Hepatocyte (in vitro differentiated cells): ENCODE measurements around the gene UNC5A. TPM values are rescaled to one million over a fixed set of nuclear protein-coding genes. Genes with fewer than 3 reads are reported as not detected.

ENCODE experiments used
- DNase-seq: peaks from one replicate; pipeline ENCODE4 v3.0.0-alpha.2; 2016; ENCODE audit warnings: low spot score
- H2AFZ ChIP-seq: fragments of 200-600 bp; sonication (generic); 2 replicates; pipeline ENCODE4 v1.6.0; 2016; ENCODE audit warnings: antibody characterized with exemption, mild to moderate bottlenecking
- H3K27ac ChIP-seq: fragments of 200-600 bp; sonication (generic); 2 replicates; pipeline ENCODE4 v1.5.1; 2016; ENCODE audit warnings: mild to moderate bottlenecking
- H3K27me3 ChIP-seq: fragments of 200-600 bp; sonication (generic); 2 replicates; pipeline ENCODE4 v1.6.1; 2016
- H3K36me3 ChIP-seq: fragments of 200-600 bp; sonication (generic); replicated peaks from 2 replicates; pipeline ENCODE4 v1.5.1; 2016; ENCODE audit warnings: low read depth; ENCODE audit not compliant: insufficient read depth
- H3K4me1 ChIP-seq: fragments of 200-600 bp; sonication (generic); 2 replicates; pipeline ENCODE4 v1.5.1; 2016; ENCODE audit warnings: mild to moderate bottlenecking, moderate library complexity; ENCODE audit not compliant: insufficient read depth
- H3K4me2 ChIP-seq: fragments of 200-600 bp; sonication (generic); 2 replicates; pipeline ENCODE4 v1.6.0; 2016
- H3K4me3 ChIP-seq: fragments of 200-600 bp; sonication (generic); 2 replicates; pipeline ENCODE4 v1.5.1; 2016; ENCODE audit warnings: mild to moderate bottlenecking
- H3K79me2 ChIP-seq: fragments of 200-600 bp; sonication (generic); 2 replicates; pipeline ENCODE4 v1.6.0; 2017; ENCODE audit warnings: mild to moderate bottlenecking
- H3K9me2 ChIP-seq: fragments of 200-600 bp; sonication (generic); replicated peaks from 2 replicates; pipeline ENCODE4 v1.6.0; 2017; ENCODE audit warnings: mild to moderate bottlenecking; ENCODE audit not compliant: insufficient read depth
- H3K9me3 ChIP-seq: fragments of 200-600 bp; sonication (generic); 2 replicates; pipeline ENCODE4 v1.5.1; 2016; ENCODE audit warnings: low read depth, mild to moderate bottlenecking
- H4K20me1 ChIP-seq: fragments of 200-600 bp; sonication (generic); 2 replicates; pipeline ENCODE4 v1.6.0; 2016; ENCODE audit warnings: mild to moderate bottlenecking; ENCODE audit not compliant: insufficient read depth, poor library complexity, severe bottlenecking
- CTCF ChIP-seq: fragments of 200-600 bp; sonication (generic); IDR thresholded peaks from 2 replicates; pipeline ENCODE4 v1.5.1; 2016; ENCODE audit warnings: antibody characterized with exemption, mild to moderate bottlenecking; ENCODE audit not compliant: poor library complexity
- EZH2 ChIP-seq: fragments of 200-600 bp; sonication (generic); IDR thresholded peaks from 2 replicates; pipeline ENCODE4 v1.6.1; 2016; ENCODE audit warnings: antibody characterized with exemption, mild to moderate bottlenecking, borderline replicate concordance
- EZH2phosphoT487 ChIP-seq: fragments of 200-600 bp; sonication (generic); IDR thresholded peaks from one replicate; pipeline ENCODE4 v1.6.1; 2018; ENCODE audit warnings: antibody characterized with exemption, mild to moderate bottlenecking, low read depth, moderate library complexity; ENCODE audit not compliant: unreplicated experiment, severe bottlenecking
- WGBS: methylation state at CpG from one replicate; pipeline ENCODE4 v1.1.6; 2016; ENCODE audit warnings: low lambda C conversion rate; ENCODE audit errors: missing lambda C conversion rate; 5-methylcytosine and 5-hydroxymethylcytosine counted together
- polyA plus RNA-seq: library from polyadenylated mRNA; unstranded; fragments of >200 nt; fragmentation: Nextera tagmentation; extraction: Ambion mirVana; gene quantifications from 2 replicates; pipeline ENCODE4 v1.2.1, GENCODE V29; 2016
- total RNA-seq: library from RNA; depleted of rRNA; stranded (reverse); fragments of >200 nt; gene quantifications from 2 replicates; pipeline ENCODE4 v1.2.3, GENCODE V29; 2014

Gene UNC5A
- total and polyA plus RNA-seq, 2 experiments from 2014 or later = 0.10 to 1.1 TPM

DNA sequence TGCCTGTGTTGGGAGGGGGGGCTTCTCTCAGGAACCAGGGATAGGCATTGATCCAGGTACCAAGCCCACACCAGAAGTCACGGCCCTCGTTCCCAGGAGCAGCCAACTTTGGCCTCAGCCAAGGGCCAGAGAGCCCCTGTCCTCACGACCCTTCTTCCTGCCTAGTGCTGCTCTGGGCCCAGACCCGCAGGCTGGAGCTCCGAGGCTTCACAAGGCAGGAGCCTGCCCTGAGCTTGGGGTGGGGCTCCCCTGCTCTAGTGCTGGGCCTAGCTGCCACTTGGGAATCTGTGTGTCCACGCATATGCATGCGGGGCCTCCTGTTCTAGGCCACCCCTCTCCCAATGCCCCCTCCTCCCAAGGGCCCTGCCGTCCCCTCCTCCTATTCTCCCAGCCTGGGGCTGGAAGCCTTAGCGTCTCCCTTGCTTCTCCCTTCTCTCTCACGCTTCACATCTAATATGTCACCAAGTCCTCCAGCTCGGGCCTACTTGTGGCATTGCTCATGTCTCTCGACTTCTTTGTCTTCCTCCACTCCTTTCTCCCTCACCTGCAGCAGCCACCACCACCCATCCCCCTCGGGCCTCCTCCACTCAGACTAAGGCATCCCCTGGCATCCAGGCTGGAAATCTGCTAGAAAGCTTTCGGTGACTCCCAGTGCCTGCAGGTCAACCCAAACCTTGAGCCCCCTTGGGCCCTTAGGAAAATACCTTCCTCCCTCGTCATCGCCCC is 3.4 kb downstream of the UNC5A start:
- no peak overlapping the region for H3K4me3 ChIP-seq
- H3K4me1 ChIP-seq = peaks cover 16% of the 10 kb centered on the region
- H2AFZ ChIP-seq = no peak overlapping the region
- DNase-seq = no peak
- no peaks in the 10 kb centered on the region for H3K36me3 ChIP-seq
- TF ChIP-seq CTCF (no peak), EZH2phosphoT487 (no peak), EZH2 (no peak)
- H3K4me2 ChIP-seq = no peak overlapping the region
- no peaks in the 10 kb centered on the region for H3K79me2 ChIP-seq
- H3K27me3 ChIP-seq = peaks cover 77% of the 10 kb centered on the region
- 84% methylated on average over 15 of the region's 16 CpGs for WGBS
- H3K9me3 ChIP-seq = no peaks in the 10 kb centered on the region
- no peak overlapping the region for H3K27ac ChIP-seq
- H3K9me2 ChIP-seq = no peaks in the 10 kb centered on the region
- H4K20me1 ChIP-seq = no peaks in the 10 kb centered on the region

- H3K4me1 ChIP-seq = peaks cover 15% of the 10 kb centered on the region
- TF ChIP-seq EZH2phosphoT487 (no peak), CTCF (no peak), EZH2 (no peak)
- H4K20me1 ChIP-seq = no peaks in the 10 kb centered on the region
- no peak overlapping the region for H3K27ac ChIP-seq
- DNase-seq = no peak
- H3K4me2 ChIP-seq = no peak overlapping the region
- H3K9me2 ChIP-seq = no peaks in the 10 kb centered on the region
- 76% methylated on average over 6 of the region's 6 CpGs for WGBS
- H3K4me3 ChIP-seq = no peak overlapping the region
- peaks cover 77% of the 10 kb centered on the region for H3K27me3 ChIP-seq
- no peaks in the 10 kb centered on the region for H3K9me3 ChIP-seq
- H3K79me2 ChIP-seq = no peaks in the 10 kb centered on the region
- H2AFZ ChIP-seq = no peak overlapping the region
- no peaks in the 10 kb centered on the region for H3K36me3 ChIP-seq
Observed at GRCh38 chr5:176814313-176814685, 3.9 kb downstream of the UNC5A start.

DNA sequence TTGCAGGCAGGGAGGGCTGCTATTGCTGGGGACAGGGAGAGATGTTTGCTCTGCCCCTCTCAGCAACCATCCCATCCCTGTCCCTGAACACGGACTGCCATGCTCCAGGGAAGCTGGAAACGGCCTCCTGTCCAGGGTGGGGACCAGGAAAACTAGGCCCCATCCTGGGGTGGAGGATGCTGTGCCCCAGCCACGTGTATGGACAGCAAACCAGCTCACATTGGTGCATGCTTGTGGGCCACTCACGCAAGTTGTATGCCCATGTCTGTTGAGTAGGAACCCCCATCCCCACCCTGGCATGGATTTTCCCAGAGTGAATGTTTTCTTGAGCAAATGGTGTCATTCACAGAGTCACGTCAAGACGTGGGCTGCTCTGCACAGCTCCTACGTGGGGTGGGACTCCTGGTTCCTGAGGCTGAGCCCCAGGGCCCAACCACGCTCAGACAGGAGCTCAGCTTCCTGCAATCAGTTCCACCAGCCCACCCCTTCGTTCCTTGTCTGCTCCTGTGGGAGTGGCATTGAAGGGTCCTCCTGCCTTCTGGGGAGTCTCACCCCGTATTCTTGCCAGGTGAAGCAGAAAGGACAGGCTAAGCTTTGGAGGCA is 4.6 kb downstream of the UNC5A start:
- Histone ChIP-seq H3K4me2 (no peak overlapping the region), H3K4me3 (no peak overlapping the region), H3K4me1 (peaks cover 10% of the 10 kb centered on the region), H3K79me2 (no peaks in the 10 kb centered on the region), H3K9me2 (no peaks in the 10 kb centered on the region), H3K9me3 (no peaks in the 10 kb centered on the region), H3K36me3 (no peaks in the 10 kb centered on the region), H4K20me1 (no peaks in the 10 kb centered on the region), H3K27me3 (peaks cover 70% of the 10 kb centered on the region), H2AFZ (no peak overlapping the region), H3K27ac (no peak overlapping the region)
- WGBS = 64% methylated on average over 10 of the region's 10 CpGs
- no peak for DNase-seq
- TF ChIP-seq EZH2phosphoT487 (no peak), EZH2 (no peak), CTCF (no peak)
